OCI-LY3 (cell line): Measurements from ENCODE around the gene FANK1.
"Not testable (repeated sequence)": the region's sequence is repeated elsewhere in the genome, so short reads cannot be mapped to it uniquely, and the experiment has no call there.

Source experiments
- H2AFZ ChIP-seq: fragments of 200-600, 300-600 bp; shearing (Covaris generic); 2 replicates; pipeline ENCODE4 v1.6.0; 2014; ENCODE audit warnings: antibody characterized with exemption, low read depth, low read length
- H3K27ac ChIP-seq: fragments of 200-600, 300-600 bp; sonication (generic); 2 replicates; pipeline ENCODE4 v1.5.1; 2014; ENCODE audit warnings: mild to moderate bottlenecking, low read length, moderate library complexity, mixed read lengths
- H3K27me3 ChIP-seq: fragments of 200-600, 300-600 bp; sonication (generic); 2 replicates; pipeline ENCODE4 v1.6.1; 2014; ENCODE audit warnings: low read depth, low read length, mixed read lengths
- H3K36me3 ChIP-seq: fragments of 200-600, 300-600 bp; sonication (generic); replicated peaks from 2 replicates; pipeline ENCODE3; 2014; ENCODE audit warnings: low read depth, low read length, mixed read lengths
- H3K4me1 ChIP-seq: fragments of 300-600, 200-600 bp; sonication (generic); 2 replicates; pipeline ENCODE4 v1.6.1; 2014; ENCODE audit warnings: low read length, mixed read lengths
- H3K4me2 ChIP-seq: fragments of 200-600, 300-600 bp; sonication (generic); 2 replicates; pipeline ENCODE4 v1.6.1; 2014; ENCODE audit warnings: low read length, mixed read lengths
- H3K4me3 ChIP-seq: fragments of 300-600, 200-600 bp; sonication (generic); 2 replicates; pipeline ENCODE4 v1.5.1; 2014; ENCODE audit warnings: antibody characterized with exemption, mild to moderate bottlenecking, low read length, moderate library complexity
- H3K79me2 ChIP-seq: fragments of 300-600, 200-600 bp; shearing (Covaris generic); 2 replicates; pipeline ENCODE4 v1.6.1; 2014; ENCODE audit warnings: mild to moderate bottlenecking, low read length, mixed read lengths
- H3K9ac ChIP-seq: fragments of 300-600, 200-600 bp; shearing (Covaris generic); 2 replicates; pipeline ENCODE4 v1.6.0; 2014; ENCODE audit warnings: mild to moderate bottlenecking, low read length, moderate library complexity
- H3K9me3 ChIP-seq: fragments of 200-600, 300-600 bp; shearing (Covaris generic); 2 replicates; pipeline ENCODE4 v1.6.1; 2014; ENCODE audit warnings: low read length, mixed read lengths; ENCODE audit not compliant: insufficient read depth
- H4K20me1 ChIP-seq: fragments of 200-600, 300-600 bp; sonication (generic); 2 replicates; pipeline ENCODE4 v1.6.1; 2016; ENCODE audit warnings: low read length, mixed read lengths; ENCODE audit not compliant: insufficient read depth
- EZH2phosphoT487 ChIP-seq: fragments of 200-600 bp; shearing (Covaris generic); IDR thresholded peaks from 2 replicates; pipeline ENCODE4 v1.6.1; 2018; ENCODE audit warnings: antibody characterized with exemption, mixed run types, low read depth
- TF ChIP-seq, protein P1 (sequence below): fragments of 200-600, 300-600 bp; sonication (generic); IDR thresholded peaks from 2 replicates; pipeline ENCODE4 v1.5.1; 2014; ENCODE audit warnings: antibody characterized with exemption, low read length, low read depth

Gene FANK1

DNA sequence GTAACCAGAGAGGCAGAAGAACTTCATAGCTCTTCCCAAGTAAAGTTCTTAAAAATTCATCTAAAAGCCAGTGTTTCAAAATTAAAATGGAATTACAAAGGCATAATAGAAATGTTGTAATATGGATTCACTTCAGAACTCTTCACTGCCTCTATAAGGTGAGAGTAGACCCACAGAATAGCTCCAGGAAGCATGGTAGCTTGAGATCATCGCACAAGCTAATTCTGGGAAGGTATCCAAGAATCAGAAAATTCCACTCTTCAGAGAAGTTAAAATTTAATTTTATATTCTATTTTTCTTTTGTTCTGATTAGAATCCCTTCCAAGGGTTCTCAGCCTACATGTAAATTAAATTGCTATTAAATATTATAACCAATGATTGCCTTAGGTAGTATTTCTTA lies 13.8 kb upstream of the FANK1 start:
- no peaks in the 10 kb centered on the region for H3K4me1 ChIP-seq
- no peak overlapping the region for H3K9ac ChIP-seq
- H3K79me2 ChIP-seq = no peaks in the 10 kb centered on the region
- no peak overlapping the region for H3K4me3 ChIP-seq
- no peak overlapping the region for H2AFZ ChIP-seq
- TF ChIP-seq, protein P1, sequence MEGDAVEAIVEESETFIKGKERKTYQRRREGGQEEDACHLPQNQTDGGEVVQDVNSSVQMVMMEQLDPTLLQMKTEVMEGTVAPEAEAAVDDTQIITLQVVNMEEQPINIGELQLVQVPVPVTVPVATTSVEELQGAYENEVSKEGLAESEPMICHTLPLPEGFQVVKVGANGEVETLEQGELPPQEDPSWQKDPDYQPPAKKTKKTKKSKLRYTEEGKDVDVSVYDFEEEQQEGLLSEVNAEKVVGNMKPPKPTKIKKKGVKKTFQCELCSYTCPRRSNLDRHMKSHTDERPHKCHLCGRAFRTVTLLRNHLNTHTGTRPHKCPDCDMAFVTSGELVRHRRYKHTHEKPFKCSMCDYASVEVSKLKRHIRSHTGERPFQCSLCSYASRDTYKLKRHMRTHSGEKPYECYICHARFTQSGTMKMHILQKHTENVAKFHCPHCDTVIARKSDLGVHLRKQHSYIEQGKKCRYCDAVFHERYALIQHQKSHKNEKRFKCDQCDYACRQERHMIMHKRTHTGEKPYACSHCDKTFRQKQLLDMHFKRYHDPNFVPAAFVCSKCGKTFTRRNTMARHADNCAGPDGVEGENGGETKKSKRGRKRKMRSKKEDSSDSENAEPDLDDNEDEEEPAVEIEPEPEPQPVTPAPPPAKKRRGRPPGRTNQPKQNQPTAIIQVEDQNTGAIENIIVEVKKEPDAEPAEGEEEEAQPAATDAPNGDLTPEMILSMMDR = no peak
- no peak for TF ChIP-seq EZH2phosphoT487
- H3K36me3 ChIP-seq = peaks cover 11% of the 10 kb centered on the region
- H3K27ac ChIP-seq = no peak overlapping the region
- H3K9me3 ChIP-seq = no peaks in the 10 kb centered on the region
- H3K4me2 ChIP-seq = no peak overlapping the region
- H3K27me3 ChIP-seq = no peaks in the 10 kb centered on the region
- no peaks in the 10 kb centered on the region for H4K20me1 ChIP-seq

DNA sequence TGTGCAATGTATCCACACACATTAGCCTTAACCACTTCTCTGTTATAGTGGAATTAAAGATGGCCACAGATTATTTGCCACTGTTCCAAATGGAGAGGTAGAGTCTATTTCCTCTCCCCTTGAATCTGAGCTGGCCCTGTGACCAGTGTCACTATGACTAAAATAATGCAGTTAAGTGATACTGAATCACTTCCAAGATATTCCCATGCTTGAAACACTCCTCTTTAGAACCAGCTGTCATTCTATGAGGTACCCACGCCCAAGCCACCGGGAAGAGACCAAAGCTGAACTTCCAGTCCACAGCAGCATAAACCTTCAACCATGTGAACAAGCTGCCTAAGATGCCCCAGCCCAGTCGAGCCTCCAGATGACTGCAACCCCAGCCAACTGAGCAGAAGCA lies 13.2 kb upstream of the FANK1 start:
- Histone ChIP-seq H3K27me3 (no peaks in the 10 kb centered on the region), H3K9ac (no peak overlapping the region), H3K27ac (no peak overlapping the region), H3K36me3 (peaks cover 5% of the 10 kb centered on the region), H4K20me1 (no peaks in the 10 kb centered on the region), H3K79me2 (no peaks in the 10 kb centered on the region), H2AFZ (no peak overlapping the region), H3K4me3 (no peak overlapping the region), H3K4me2 (no peak overlapping the region), H3K9me3 (no peaks in the 10 kb centered on the region), H3K4me1 (no peaks in the 10 kb centered on the region)
- no peak for TF ChIP-seq EZH2phosphoT487
- TF ChIP-seq, protein P1 = no peak

DNA sequence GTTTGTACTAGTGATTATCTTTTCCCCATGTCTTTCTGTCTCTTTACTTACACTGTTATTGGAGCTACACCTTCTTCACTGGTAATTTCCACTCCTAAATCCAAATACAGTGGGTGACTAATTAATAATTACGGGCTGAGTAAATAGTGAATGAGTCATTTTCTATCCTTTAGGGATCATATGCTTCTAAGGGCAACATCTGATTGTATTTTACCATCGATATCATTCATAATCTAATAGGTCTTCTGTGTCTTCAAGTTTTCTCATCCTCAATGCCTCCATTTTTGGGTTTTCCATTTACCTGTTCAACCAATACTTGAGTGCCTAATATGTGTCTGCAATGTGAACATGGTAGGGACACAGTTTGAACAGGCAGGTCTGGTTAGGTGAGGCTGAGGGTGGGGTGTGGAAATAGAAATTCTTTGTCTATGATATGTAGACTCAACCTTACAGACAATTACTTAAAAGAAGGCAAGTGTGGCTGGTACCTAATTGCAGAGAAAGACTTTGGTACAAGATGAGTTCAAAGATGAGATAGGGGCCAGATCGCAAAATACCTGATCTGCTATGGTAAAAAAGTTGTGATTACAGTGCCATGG lies 9.4 kb upstream of the FANK1 start:
- Histone ChIP-seq H3K36me3 (no peaks in the 10 kb centered on the region), H3K4me3 (no peak overlapping the region), H3K9me3 (no peaks in the 10 kb centered on the region), H3K79me2 (no peaks in the 10 kb centered on the region), H3K4me2 (no peak overlapping the region), H3K4me1 (no peaks in the 10 kb centered on the region), H3K27ac (no peak overlapping the region), H3K9ac (no peak overlapping the region), H3K27me3 (no peaks in the 10 kb centered on the region), H4K20me1 (no peaks in the 10 kb centered on the region), H2AFZ (no peak overlapping the region)
- TF ChIP-seq, protein P1 = no peak
- TF ChIP-seq EZH2phosphoT487 = no peak

DNA sequence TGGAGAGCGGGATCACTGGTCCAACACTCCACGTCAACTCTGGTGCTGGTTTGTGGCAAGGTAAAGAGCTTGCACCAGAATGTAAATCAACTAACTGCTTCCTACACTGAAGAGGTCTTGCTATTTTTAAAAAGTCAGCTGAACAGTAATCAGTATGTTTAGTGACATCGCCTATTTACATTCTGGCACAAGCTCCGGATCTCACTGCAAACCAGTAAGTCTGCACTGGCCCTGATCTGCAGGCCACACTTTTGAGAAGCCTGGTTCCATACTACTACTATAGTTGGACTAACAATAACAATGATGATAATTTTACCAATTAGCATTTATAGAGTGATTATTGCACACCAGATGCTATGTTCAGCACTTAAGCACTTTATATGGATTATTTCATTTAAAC lies 6.9 kb upstream of the FANK1 start:
- not testable (repeated sequence) for H2AFZ ChIP-seq, H3K27me3 ChIP-seq, H3K27ac ChIP-seq, H4K20me1 ChIP-seq, H3K4me3 ChIP-seq, H3K4me1 ChIP-seq, H3K4me2 ChIP-seq, H3K36me3 ChIP-seq, H3K9ac ChIP-seq, H3K9me3 ChIP-seq, H3K79me2 ChIP-seq

DNA sequence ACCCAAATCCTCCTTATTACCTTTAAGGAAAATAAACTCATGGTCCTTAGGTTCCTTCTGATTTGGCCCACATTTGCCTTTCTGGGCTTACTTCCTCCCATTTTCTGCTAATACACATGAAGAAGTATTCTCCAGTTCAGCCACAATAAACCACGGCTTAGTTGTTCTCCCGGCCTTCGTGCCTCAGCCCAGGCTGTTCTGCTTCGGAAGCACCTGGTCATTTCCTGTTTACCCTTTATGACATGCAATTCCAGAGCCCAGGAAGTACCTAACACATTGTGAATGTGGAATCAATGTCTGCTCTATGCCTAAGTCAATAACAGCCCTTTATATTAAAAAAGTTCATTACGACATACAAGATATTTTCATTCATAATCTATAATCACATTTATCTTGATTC lies 4.0 kb upstream of the FANK1 start:
- not testable (repeated sequence) for H3K9ac ChIP-seq, H2AFZ ChIP-seq, H3K27me3 ChIP-seq, H3K9me3 ChIP-seq, H3K27ac ChIP-seq, H3K4me2 ChIP-seq, H3K4me3 ChIP-seq, H3K4me1 ChIP-seq, H3K36me3 ChIP-seq, H4K20me1 ChIP-seq, H3K79me2 ChIP-seq

DNA sequence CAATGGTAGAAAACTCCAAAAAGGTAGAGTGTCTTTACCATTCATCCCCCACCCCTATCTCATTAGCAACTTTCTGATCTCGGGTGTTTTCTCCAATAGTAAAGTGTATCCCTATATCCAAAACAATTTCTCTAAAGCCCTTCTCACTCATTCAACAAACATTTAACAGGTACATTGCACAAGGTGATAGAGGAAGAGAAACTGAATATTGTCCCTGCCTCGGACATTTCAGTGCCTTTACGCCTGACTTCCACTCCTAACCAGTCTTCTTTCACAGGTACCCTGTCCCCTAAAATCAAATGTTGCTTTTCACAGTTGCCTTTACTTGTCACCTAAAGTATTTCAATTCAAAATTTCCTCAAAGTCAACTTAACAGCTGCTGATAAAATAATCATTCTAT lies 2.2 kb upstream of the FANK1 start:
- H3K4me3 ChIP-seq, H3K36me3 ChIP-seq, H4K20me1 ChIP-seq, H3K9me3 ChIP-seq, H3K4me2 ChIP-seq, H3K27ac ChIP-seq, H3K79me2 ChIP-seq, H3K4me1 ChIP-seq, H2AFZ ChIP-seq, H3K9ac ChIP-seq, H3K27me3 ChIP-seq: not testable (repeated sequence)

DNA sequence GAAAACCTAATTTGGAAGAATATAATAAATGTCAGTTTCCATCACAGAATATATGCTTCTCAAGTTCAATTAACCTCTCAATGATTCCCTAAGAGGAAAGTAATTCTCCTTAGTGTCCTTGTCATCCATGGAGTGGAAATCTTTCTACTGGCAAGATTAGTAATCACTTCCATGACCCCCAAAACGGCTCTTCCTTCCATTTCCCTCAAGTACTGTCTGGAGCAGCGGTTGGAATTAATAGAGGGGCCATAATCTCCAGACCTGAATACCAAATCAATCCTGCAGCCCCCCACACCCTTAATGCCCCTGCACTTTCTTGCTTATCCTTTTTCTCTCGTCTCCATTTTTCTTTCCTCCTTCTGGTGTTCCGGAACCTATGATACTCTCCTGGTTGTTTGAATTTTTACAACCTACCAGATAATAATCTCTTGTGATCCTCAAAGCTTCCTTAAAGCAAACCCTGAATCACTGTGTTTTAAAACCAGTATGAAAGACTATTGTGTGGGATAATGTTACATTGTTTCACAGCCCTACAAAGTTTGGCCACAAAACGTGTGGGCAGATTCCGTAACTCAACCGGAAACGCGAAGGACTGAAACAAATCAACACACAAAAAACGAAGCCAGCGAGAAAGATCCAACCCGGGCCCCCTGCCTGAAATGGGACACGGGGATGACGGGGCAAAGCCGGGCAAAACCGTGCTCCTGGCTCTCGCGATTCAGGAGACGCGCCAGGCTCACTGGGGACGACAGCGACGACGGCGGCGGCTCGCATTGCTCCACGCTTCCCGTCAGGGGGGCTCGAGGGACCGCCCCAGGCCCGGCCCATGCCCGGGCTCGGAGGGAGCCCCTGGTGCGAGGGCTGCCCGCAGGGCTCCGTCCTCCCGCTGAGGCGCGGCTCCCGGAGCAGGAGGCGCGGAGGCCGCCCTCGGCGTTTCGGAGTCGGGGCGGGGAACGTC lies 955 bp upstream of the FANK1 start:
- H3K36me3 ChIP-seq, H4K20me1 ChIP-seq, H3K79me2 ChIP-seq, H3K27me3 ChIP-seq, H2AFZ ChIP-seq, H3K4me1 ChIP-seq, H3K27ac ChIP-seq, H3K9me3 ChIP-seq: not testable (repeated sequence)
- Histone ChIP-seq H3K4me2 (peak overlapping the region; percentile 73), H3K9ac (peak overlapping the region; percentile 64), H3K4me3 (peak overlapping the region; percentile 82)
